SU-DHL-6 (cell line): ENCODE results near the gene SUPT3H.

Experiments used
- H2AFZ ChIP-seq: fragments of 200-600 bp; sonication (generic); 2 replicates; pipeline ENCODE4 v1.6.1; 2014; ENCODE audit warnings: low read depth, mild to moderate bottlenecking, moderate library complexity, mixed read lengths, antibody characterized with exemption, low read length; ENCODE audit not compliant: severe bottlenecking
- H3F3A ChIP-seq: fragments of 200-600 bp; shearing (Covaris generic); 2 replicates; pipeline ENCODE4 v1.6.0; 2016; ENCODE audit warnings: antibody characterized with exemption, mild to moderate bottlenecking; ENCODE audit not compliant: insufficient read depth
- H3K27ac ChIP-seq: fragments of 200-600 bp; sonication (generic); 2 replicates; pipeline ENCODE4 v1.5.1; 2016; ENCODE audit warnings: low read depth, mild to moderate bottlenecking, low read length, moderate library complexity, mixed read lengths
- H3K27me3 ChIP-seq: fragments of 200-600 bp; sonication (generic), shearing (Covaris generic); 2 replicates; pipeline ENCODE4 v1.6.0; 2014; ENCODE audit warnings: mild to moderate bottlenecking, low read length
- H3K36me3 ChIP-seq: fragments of 200-600 bp; sonication (generic); 2 replicates; pipeline ENCODE4 v1.6.1; 2014; ENCODE audit warnings: mild to moderate bottlenecking, low read length, mixed read lengths
- H3K4me2 ChIP-seq: fragments of 300-600, 200-600 bp; shearing (Covaris generic), sonication (generic); 2 replicates; pipeline ENCODE4 v1.6.0; 2014; ENCODE audit warnings: low read length, low read depth, mild to moderate bottlenecking; ENCODE audit not compliant: poor library complexity, severe bottlenecking
- H3K4me3 ChIP-seq: fragments of 200-600 bp; sonication (generic); 2 replicates; pipeline ENCODE4 v1.5.1; 2014; ENCODE audit warnings: antibody characterized with exemption, low read length, mild to moderate bottlenecking, mixed read lengths; ENCODE audit not compliant: insufficient read depth, poor library complexity, severe bottlenecking
- H3K79me2 ChIP-seq: fragments of 200-600 bp; sonication (generic); 2 replicates; pipeline ENCODE4 v1.6.1; 2014; ENCODE audit warnings: mild to moderate bottlenecking, low read length, moderate library complexity; ENCODE audit not compliant: insufficient read depth
- H3K9ac ChIP-seq: fragments of 200-600 bp; sonication (generic); 2 replicates; pipeline ENCODE4 v1.7.0; 2014; ENCODE audit warnings: mild to moderate bottlenecking, low read length
- H3K9me2 ChIP-seq: fragments of 200-600 bp; sonication (generic); replicated peaks from 2 replicates; pipeline ENCODE4 v1.6.1; 2014; ENCODE audit warnings: low read length; ENCODE audit not compliant: insufficient read depth
- H3K9me3 ChIP-seq: fragments of 200-600 bp; sonication (generic); 2 replicates; pipeline ENCODE4 v1.6.1; 2014; ENCODE audit warnings: low read length, mixed read lengths; ENCODE audit not compliant: insufficient read depth
- H4K20me1 ChIP-seq: fragments of 200-600 bp; sonication (generic); 2 replicates; pipeline ENCODE4 v1.6.1; 2014; ENCODE audit warnings: low read depth, mild to moderate bottlenecking, antibody characterized with exemption, low read length, moderate library complexity, mixed read lengths
- CTCF ChIP-seq: fragments of 200-600 bp; sonication (generic); IDR thresholded peaks from one replicate; pipeline ENCODE4 v1.5.1; 2017; ENCODE audit warnings: antibody characterized with exemption, mild to moderate bottlenecking, low read length, moderate library complexity; ENCODE audit not compliant: insufficient read depth, poor library complexity, severe bottlenecking
- EZH2phosphoT487 ChIP-seq: fragments of 200-600 bp; sonication (generic), shearing (Covaris generic); conservative IDR thresholded peaks from 2 replicates; pipeline ENCODE4 v1.6.1; 2018; ENCODE audit warnings: mild to moderate bottlenecking, antibody characterized with exemption, low read length, moderate library complexity, mixed read lengths

Gene SUPT3H

GRCh38 chr6:44825273-44825672 is 552.5 kb downstream of the SUPT3H start:
- no peak overlapping the region for H3K27ac ChIP-seq
- no peak for TF ChIP-seq EZH2phosphoT487
- no peak for TF ChIP-seq CTCF

GRCh38 chr6:44824567-44824966 is 553.2 kb downstream of the SUPT3H start:
- Histone ChIP-seq H3K36me3 (no peaks in the 10 kb centered on the region), H3K9me2 (no peaks in the 10 kb centered on the region), H3F3A (no peaks in the 10 kb centered on the region), H3K4me2 (no peak overlapping the region), H3K27ac (no peak overlapping the region), H3K79me2 (no peaks in the 10 kb centered on the region), H3K9me3 (no peaks in the 10 kb centered on the region), H3K4me3 (no peak overlapping the region), H3K9ac (no peak overlapping the region), H4K20me1 (no peaks in the 10 kb centered on the region), H2AFZ (no peak overlapping the region), H3K27me3 (no peaks in the 10 kb centered on the region)
- no peak for TF ChIP-seq CTCF
- TF ChIP-seq EZH2phosphoT487, result no peak

More at GRCh38 chr6:44825273-44825672, 552.5 kb downstream of the SUPT3H start:
- Histone ChIP-seq H3K27me3 (no peaks in the 10 kb centered on the region), H4K20me1 (no peaks in the 10 kb centered on the region), H3K4me2 (no peak overlapping the region), H3K9me2 (no peaks in the 10 kb centered on the region), H3F3A (no peaks in the 10 kb centered on the region), H3K9ac (no peak overlapping the region), H2AFZ (no peak overlapping the region), H3K9me3 (no peaks in the 10 kb centered on the region), H3K36me3 (no peaks in the 10 kb centered on the region), H3K79me2 (no peaks in the 10 kb centered on the region), H3K4me3 (no peak overlapping the region)

- Histone ChIP-seq H3K36me3 (no peaks in the 10 kb centered on the region), H3K4me3 (no peak overlapping the region), H3K9ac (no peak overlapping the region), H3K27ac (no peak overlapping the region), H3K27me3 (no peaks in the 10 kb centered on the region), H3F3A (no peaks in the 10 kb centered on the region), H3K79me2 (no peaks in the 10 kb centered on the region), H4K20me1 (no peaks in the 10 kb centered on the region), H3K4me2 (no peak overlapping the region), H3K9me3 (no peaks in the 10 kb centered on the region), H2AFZ (no peak overlapping the region), H3K9me2 (no peaks in the 10 kb centered on the region)
- TF ChIP-seq EZH2phosphoT487, result no peak
- TF ChIP-seq CTCF, result no peak
These were observed 557.0 kb downstream of the SUPT3H start for GRCh38 chr6:44820759-44821158.

- Histone ChIP-seq H3K9me2 (no peaks in the 10 kb centered on the region), H4K20me1 (no peaks in the 10 kb centered on the region), H2AFZ (no peak overlapping the region), H3K79me2 (no peaks in the 10 kb centered on the region), H3K27ac (no peak overlapping the region), H3F3A (no peaks in the 10 kb centered on the region), H3K9me3 (no peaks in the 10 kb centered on the region), H3K4me2 (no peak overlapping the region), H3K27me3 (no peaks in the 10 kb centered on the region), H3K36me3 (no peaks in the 10 kb centered on the region), H3K4me3 (no peak overlapping the region), H3K9ac (no peak overlapping the region)
- TF ChIP-seq CTCF (no peak), EZH2phosphoT487 (no peak)
These were observed 557.4 kb downstream of the SUPT3H start for GRCh38 chr6:44820321-44820720.
